ENCODE results near the gene PRXL2B.

The PRXL2B gene

GRCh38 chr1:2595812-2596529, 9.4 kb downstream of the PRXL2B start:
- Histone ChIP-seq H3K27ac (no peak overlapping the region), H3K36me3 (replicated peaks) (no peaks in the 10 kb centered on the region), H3K27me3 (replicated peaks) (no peaks in the 10 kb centered on the region), H3K4me3 (ENCODE audit: low read depth, low read length) (no peak overlapping the region)
- no peak for DNase-seq
- TF ChIP-seq, protein P1, sequence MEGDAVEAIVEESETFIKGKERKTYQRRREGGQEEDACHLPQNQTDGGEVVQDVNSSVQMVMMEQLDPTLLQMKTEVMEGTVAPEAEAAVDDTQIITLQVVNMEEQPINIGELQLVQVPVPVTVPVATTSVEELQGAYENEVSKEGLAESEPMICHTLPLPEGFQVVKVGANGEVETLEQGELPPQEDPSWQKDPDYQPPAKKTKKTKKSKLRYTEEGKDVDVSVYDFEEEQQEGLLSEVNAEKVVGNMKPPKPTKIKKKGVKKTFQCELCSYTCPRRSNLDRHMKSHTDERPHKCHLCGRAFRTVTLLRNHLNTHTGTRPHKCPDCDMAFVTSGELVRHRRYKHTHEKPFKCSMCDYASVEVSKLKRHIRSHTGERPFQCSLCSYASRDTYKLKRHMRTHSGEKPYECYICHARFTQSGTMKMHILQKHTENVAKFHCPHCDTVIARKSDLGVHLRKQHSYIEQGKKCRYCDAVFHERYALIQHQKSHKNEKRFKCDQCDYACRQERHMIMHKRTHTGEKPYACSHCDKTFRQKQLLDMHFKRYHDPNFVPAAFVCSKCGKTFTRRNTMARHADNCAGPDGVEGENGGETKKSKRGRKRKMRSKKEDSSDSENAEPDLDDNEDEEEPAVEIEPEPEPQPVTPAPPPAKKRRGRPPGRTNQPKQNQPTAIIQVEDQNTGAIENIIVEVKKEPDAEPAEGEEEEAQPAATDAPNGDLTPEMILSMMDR (IDR thresholded peaks at IDR 0.05; ENCODE audit: low read depth, low read length, missing control alignments), result no peak
- in situ Hi-C loops (cut with HindIII; ENCODE audit: low pct_ligation_motif_present, low sequenced_read_pairs), result no loop called here

DNA sequence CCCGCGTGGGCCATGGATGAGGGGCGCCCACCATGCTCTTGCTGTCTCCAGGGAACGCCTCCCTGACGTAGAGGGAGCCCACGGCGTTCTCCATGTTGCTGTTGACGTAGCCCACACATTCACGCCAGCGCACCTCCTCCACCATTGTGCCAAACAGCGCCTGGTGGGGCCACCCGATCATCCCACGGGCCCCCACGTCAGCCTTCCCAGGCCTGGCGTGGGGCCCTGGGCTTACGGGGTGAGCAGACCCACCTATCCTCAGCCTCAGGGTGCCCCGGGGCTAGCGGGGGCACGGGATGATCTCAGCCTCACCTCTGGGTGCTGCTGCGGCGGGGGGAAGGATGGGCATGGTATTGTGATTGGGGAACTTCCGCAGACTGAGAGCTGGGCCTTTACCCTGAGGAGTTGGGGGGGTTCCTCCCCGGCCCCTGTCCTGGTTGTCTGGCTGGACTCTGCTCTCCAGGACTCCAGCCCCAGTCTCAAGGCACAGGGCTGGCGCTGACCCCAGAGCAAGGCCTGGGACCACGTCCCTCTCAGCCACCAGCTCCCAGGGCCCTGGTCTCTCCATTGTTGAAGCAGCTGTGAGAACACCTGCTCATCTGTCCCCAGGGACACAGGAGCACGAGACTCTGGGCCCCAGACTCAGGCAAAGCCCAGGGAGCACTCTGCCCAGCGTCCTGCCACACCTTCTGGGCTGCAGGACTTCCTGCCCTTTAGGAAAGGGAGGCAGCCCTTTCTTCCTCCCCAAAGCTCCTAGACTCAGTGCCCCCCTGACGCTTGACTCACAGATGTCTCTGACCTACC, 10.2 kb downstream of the PRXL2B start:
- no peak overlapping the region for H3K27ac ChIP-seq
- no peaks in the 10 kb centered on the region for H3K36me3 ChIP-seq (replicated peaks)
- no peak overlapping the region for H3K4me3 ChIP-seq (ENCODE audit: low read depth, low read length)
- TF ChIP-seq, protein P1 (IDR thresholded peaks at IDR 0.05; ENCODE audit: low read depth, low read length, missing control alignments), result no peak
- H3K27me3 ChIP-seq (replicated peaks), result no peaks in the 10 kb centered on the region
- in situ Hi-C loops (cut with HindIII; ENCODE audit: low pct_ligation_motif_present, low sequenced_read_pairs), result no loop called here
- DNase-seq, result no peak

GRCh38 chr1:2597441-2598328, 11.1 kb downstream of the PRXL2B start:
- in situ Hi-C loops (cut with HindIII; ENCODE audit: low pct_ligation_motif_present, low sequenced_read_pairs), result no loop called here
- Histone ChIP-seq H3K4me3 (ENCODE audit: low read depth, low read length) (no peak overlapping the region), H3K27ac (no peak overlapping the region), H3K36me3 (replicated peaks) (no peaks in the 10 kb centered on the region), H3K27me3 (replicated peaks) (no peaks in the 10 kb centered on the region)
- TF ChIP-seq, protein P1 (IDR thresholded peaks at IDR 0.05; ENCODE audit: low read depth, low read length, missing control alignments), result no peak
- no peak for DNase-seq

GRCh38 chr1:2598329-2598931, 11.9 kb downstream of the PRXL2B start:
- Histone ChIP-seq H3K36me3 (replicated peaks) (no peaks in the 10 kb centered on the region), H3K4me3 (ENCODE audit: low read depth, low read length) (no peak overlapping the region), H3K27ac (no peak overlapping the region), H3K27me3 (replicated peaks) (no peaks in the 10 kb centered on the region)
- no peak for DNase-seq
- TF ChIP-seq, protein P1 (IDR thresholded peaks at IDR 0.05; ENCODE audit: low read depth, low read length, missing control alignments), result no peak
- in situ Hi-C loops (cut with HindIII; ENCODE audit: low pct_ligation_motif_present, low sequenced_read_pairs), result no loop called here

- TF ChIP-seq, protein P1 (IDR thresholded peaks at IDR 0.05; ENCODE audit: low read depth, low read length, missing control alignments), result no peak
- in situ Hi-C loops (cut with HindIII; ENCODE audit: low pct_ligation_motif_present, low sequenced_read_pairs), result no loop called here
- no peak for DNase-seq
Observed at GRCh38 chr1:2601721-2602303, 15.2 kb downstream of the PRXL2B start.

More at GRCh38 chr1:2601721-2602303, 15.2 kb downstream of the PRXL2B start:
- Histone ChIP-seq H3K36me3 (replicated peaks) (no peaks in the 10 kb centered on the region), H3K27me3 (replicated peaks) (no peaks in the 10 kb centered on the region), H3K4me3 (ENCODE audit: low read depth, low read length) (no peak overlapping the region), H3K27ac (no peak overlapping the region)
